GM21367 (cell line): ENCODE data around the gene INPP5A.
"Not testable (repeated sequence)": the region's sequence is repeated elsewhere in the genome, so short reads cannot be mapped to it uniquely, and the experiment has no call there.

ENCODE experiments used
- ATAC-seq: cut with Tn5 transposase; IDR thresholded peaks from one replicate; pipeline ENCODE4 v1.9.1; 2021; ENCODE audit not compliant: unreplicated experiment

The INPP5A gene

GRCh38 chr10:132546567-132547420 lies 9.2 kb downstream of the INPP5A start:
- no peak for ATAC-seq

- no peak for ATAC-seq
These were observed 9.9 kb downstream of the INPP5A start for GRCh38 chr10:132547421-132547861.

- ATAC-seq = no peak
These were observed 10.7 kb downstream of the INPP5A start for GRCh38 chr10:132548106-132548823.

- no peak for ATAC-seq
These were observed 11.3 kb downstream of the INPP5A start for GRCh38 chr10:132548869-132549268.

GRCh38 chr10:132549371-132549770 lies 11.8 kb downstream of the INPP5A start:
- no peak for ATAC-seq

GRCh38 chr10:132550366-132551092 lies 12.9 kb downstream of the INPP5A start:
- no peak for ATAC-seq

- ATAC-seq = peak; percentile 64
These were observed 13.7 kb downstream of the INPP5A start for GRCh38 chr10:132551093-132551807.

GRCh38 chr10:132551808-132552130 lies 14.2 kb downstream of the INPP5A start:
- no peak for ATAC-seq

- ATAC-seq = not testable (repeated sequence)
These were observed 15.0 kb downstream of the INPP5A start for GRCh38 chr10:132552635-132553034.

GRCh38 chr10:132553568-132553967 lies 16.0 kb downstream of the INPP5A start:
- not testable (repeated sequence) for ATAC-seq

GRCh38 chr10:132554053-132554990 lies 16.7 kb downstream of the INPP5A start:
- ATAC-seq = no peak

GRCh38 chr10:132554991-132555647 lies 17.5 kb downstream of the INPP5A start:
- no peak for ATAC-seq

GRCh38 chr10:132555648-132556575 lies 18.3 kb downstream of the INPP5A start:
- ATAC-seq = no peak

- ATAC-seq = no peak
These were observed 19.4 kb downstream of the INPP5A start for GRCh38 chr10:132556994-132557441.

GRCh38 chr10:132557696-132558515 lies 20.3 kb downstream of the INPP5A start:
- no peak for ATAC-seq

GRCh38 chr10:132558516-132559413 lies 21.2 kb downstream of the INPP5A start:
- no peak for ATAC-seq
